ENCODE results near the gene KRTAP1-3.

KRTAP1-3 gene

GRCh38 chr17:41020336-41020735, 14.3 kb downstream of the KRTAP1-3 start:
- Histone ChIP-seq H3K27ac (no peak overlapping the region), H3K4me3 (IDR thresholded peaks at IDR 0.05; ENCODE audit: insufficient read depth, low read depth, low read length) (no peak overlapping the region), H3K27me3 (ENCODE audit: insufficient read depth, low read depth) (no peaks in the 10 kb centered on the region), H4K20me1 (ENCODE audit: insufficient read depth) (no peaks in the 10 kb centered on the region), H3K9ac (no peak overlapping the region), H3K79me2 (ENCODE audit: insufficient read depth, low read depth) (no peaks in the 10 kb centered on the region), H3K36me3 (ENCODE audit: insufficient read depth) (no peaks in the 10 kb centered on the region), H3K4me2 (no peak overlapping the region), H3K4me1 (ENCODE audit: low read depth, poor library complexity, severe bottlenecking) (no peaks in the 10 kb centered on the region), H2AFZ (ENCODE audit: low read depth) (no peak overlapping the region)
- TF ChIP-seq CTCF (conservative IDR thresholded peaks at IDR 0.05; ENCODE audit: low read depth, low read length): no peak

- Histone ChIP-seq H2AFZ (ENCODE audit: low read depth) (no peak overlapping the region), H3K4me3 (IDR thresholded peaks at IDR 0.05; ENCODE audit: insufficient read depth, low read depth, low read length) (no peak overlapping the region), H3K79me2 (ENCODE audit: insufficient read depth, low read depth) (no peaks in the 10 kb centered on the region), H3K9ac (no peak overlapping the region), H3K4me2 (no peak overlapping the region), H3K27me3 (ENCODE audit: insufficient read depth, low read depth) (no peaks in the 10 kb centered on the region), H3K27ac (no peak overlapping the region), H4K20me1 (ENCODE audit: insufficient read depth) (no peaks in the 10 kb centered on the region), H3K36me3 (ENCODE audit: insufficient read depth) (no peaks in the 10 kb centered on the region), H3K4me1 (ENCODE audit: low read depth, poor library complexity, severe bottlenecking) (no peaks in the 10 kb centered on the region)
- TF ChIP-seq CTCF (conservative IDR thresholded peaks at IDR 0.05; ENCODE audit: low read depth, low read length): no peak
Measured at GRCh38 chr17:41019415-41019814, 15.3 kb downstream of the KRTAP1-3 start.

- no peak for TF ChIP-seq CTCF (conservative IDR thresholded peaks at IDR 0.05; ENCODE audit: low read depth, low read length)
- no peak overlapping the region for H3K27ac ChIP-seq
- no peak overlapping the region for H3K4me2 ChIP-seq
- no peaks in the 10 kb centered on the region for H3K4me1 ChIP-seq (ENCODE audit: low read depth, poor library complexity, severe bottlenecking)
- H3K9ac ChIP-seq: no peak overlapping the region
- H2AFZ ChIP-seq (ENCODE audit: low read depth): no peak overlapping the region
- no peaks in the 10 kb centered on the region for H3K27me3 ChIP-seq (ENCODE audit: insufficient read depth, low read depth)
- no peaks in the 10 kb centered on the region for H3K79me2 ChIP-seq (ENCODE audit: insufficient read depth, low read depth)
- H3K4me3 ChIP-seq (IDR thresholded peaks at IDR 0.05; ENCODE audit: insufficient read depth, low read depth, low read length): no peak overlapping the region
- no peaks in the 10 kb centered on the region for H4K20me1 ChIP-seq (ENCODE audit: insufficient read depth)
- no peaks in the 10 kb centered on the region for H3K36me3 ChIP-seq (ENCODE audit: insufficient read depth)
Measured at GRCh38 chr17:41018541-41018940, 16.1 kb downstream of the KRTAP1-3 start.

- Histone ChIP-seq H3K79me2 (ENCODE audit: insufficient read depth, low read depth) (no peaks in the 10 kb centered on the region), H2AFZ (ENCODE audit: low read depth) (no peak overlapping the region), H3K4me3 (IDR thresholded peaks at IDR 0.05; ENCODE audit: insufficient read depth, low read depth, low read length) (no peak overlapping the region), H3K36me3 (ENCODE audit: insufficient read depth) (no peaks in the 10 kb centered on the region), H3K27ac (no peak overlapping the region), H3K4me1 (ENCODE audit: low read depth, poor library complexity, severe bottlenecking) (no peaks in the 10 kb centered on the region), H3K27me3 (ENCODE audit: insufficient read depth, low read depth) (no peaks in the 10 kb centered on the region), H3K4me2 (no peak overlapping the region), H3K9ac (no peak overlapping the region), H4K20me1 (ENCODE audit: insufficient read depth) (no peaks in the 10 kb centered on the region)
- TF ChIP-seq CTCF (conservative IDR thresholded peaks at IDR 0.05; ENCODE audit: low read depth, low read length): no peak
Measured at GRCh38 chr17:41016578-41017215, 18.0 kb downstream of the KRTAP1-3 start.

Measured in KMS-11 (cell line).